A673 (cell line): ENCODE measurements around the gene DGAT2.

Source experiments
- CTCF ChIP-seq: fragments of 300-800, 200-600 bp; sonication (generic); conservative IDR thresholded peaks from 2 replicates; pipeline ENCODE4 v1.5.1; 2017; ENCODE audit warnings: low read depth, mild to moderate bottlenecking, antibody characterized with exemption, low read length, moderate library complexity, mixed read lengths
- EZH2 ChIP-seq: fragments of 200-600 bp; sonication (generic); IDR thresholded peaks from 2 replicates; pipeline ENCODE4 v1.6.1; 2017; ENCODE audit warnings: borderline replicate concordance, low read depth, mild to moderate bottlenecking, mixed read lengths, antibody characterized with exemption, low read length; ENCODE audit not compliant: poor library complexity, severe bottlenecking

GRCh38 chr11:75720639-75721038 is 47.9 kb upstream of the DGAT2 start:
- TF ChIP-seq CTCF (no peak), EZH2 (no peak)
